K562 (cell line): ENCODE data around the gene MOCOS. TPM values are rescaled to one million over a fixed set of nuclear protein-coding genes. Genes with fewer than 3 reads are reported as not detected.
A peak's percentile ranks its signal among the peaks of the same experiment; 100 is the strongest.

Experiments
- ARID4B ChIP-seq: sonication (generic); formaldehyde crosslinking; IDR thresholded peaks from 2 replicates; pipeline ENCODE4 v1.8.0; 2022; ENCODE audit warnings: mild to moderate bottlenecking, missing genetic modification reagents
- HDAC3 ChIP-seq: fragments of 450-650 bp; IDR thresholded peaks from 2 replicates; pipeline ENCODE4 v1.6.1; 2018; ENCODE audit warnings: borderline replicate concordance, mild to moderate bottlenecking, moderate library complexity; ENCODE audit not compliant: partially characterized antibody
- MAZ ChIP-seq, 2 experiments: fragments of 450-650 bp in 1 of 2; sonication (generic) in 1 of 2; formaldehyde crosslinking; IDR thresholded peaks in 1 of 2; conservative IDR thresholded peaks in 1 of 2; 2 replicates each; pipeline versions ENCODE4 v1.4.0 to v1.5.0; 2020; ENCODE audit warnings: mild to moderate bottlenecking in 1 of 2, missing genetic modification reagents in 1 of 2
- MYNN ChIP-seq, 2 experiments: sonication (generic); formaldehyde crosslinking in 1 of 2; IDR thresholded peaks; 2 replicates each; pipeline versions ENCODE4 v1.5.0 to v1.6.1; 2016 to 2020; ENCODE audit warnings: antibody characterized with exemption in 1 of 2, missing genetic modification reagents in 1 of 2
- PHF21A ChIP-seq: fragments of 450-650 bp; IDR thresholded peaks from 2 replicates; pipeline ENCODE4 v1.6.1; 2017; ENCODE audit warnings: low read depth, borderline replicate concordance
- PREB ChIP-seq: sonication (generic); formaldehyde crosslinking; IDR thresholded peaks from 2 replicates; pipeline ENCODE4 v1.8.1; 2023; ENCODE audit warnings: mild to moderate bottlenecking, missing genetic modification reagents
- RAD21 ChIP-seq, 2 experiments: fragments of 250-450 bp in 1 of 2; fragments of 450-650 bp in 1 of 2; sonication (Bioruptor Pico) in 1 of 2; formaldehyde crosslinking in 1 of 2; IDR thresholded peaks in 1 of 2; conservative IDR thresholded peaks in 1 of 2; 2 replicates each; pipeline versions ENCODE4 v1.4.0 to v1.8.0; 2020 to 2022; ENCODE audit warnings: mild to moderate bottlenecking in 2 of 2, moderate library complexity in 1 of 2
- SIN3B ChIP-seq: fragments of 450-650 bp; IDR thresholded peaks from 2 replicates; pipeline ENCODE4 v1.6.1; 2017; ENCODE audit warnings: low read depth, mild to moderate bottlenecking, moderate library complexity
- USF1 ChIP-seq: sonication (generic); formaldehyde crosslinking; IDR thresholded peaks from 2 replicates; pipeline ENCODE4 v1.9.0; 2022; ENCODE audit warnings: mild to moderate bottlenecking, missing genetic modification reagents
- USF2 ChIP-seq: sonication (generic); formaldehyde crosslinking; IDR thresholded peaks from 2 replicates; pipeline ENCODE4 v1.5.0; 2020; ENCODE audit warnings: missing genetic modification reagents
- ZBTB1 ChIP-seq: sonication (generic); formaldehyde crosslinking; IDR thresholded peaks from 2 replicates; pipeline ENCODE4 v1.8.1; 2023; ENCODE audit warnings: missing genetic modification reagents, low read depth, mild to moderate bottlenecking, borderline replicate concordance
- ZBTB7A ChIP-seq: IDR thresholded peaks from 2 replicates; pipeline ENCODE4 v1.6.1; 2011; ENCODE audit warnings: low read depth, mild to moderate bottlenecking, low read length, moderate library complexity, borderline replicate concordance; ENCODE audit not compliant: control insufficient read depth
- polyA plus RNA-seq, 8 experiments: library from polyadenylated mRNA; depleted of rRNA in 4 of 8; stranded (reverse) in 5 of 8; unstranded in 3 of 8; fragments of >200 nt; fragmentation: Nextera tagmentation in 2 of 8; fragmentation: Illumina TruSeq in 1 of 8; extraction: Ambion mirVana in 2 of 8; extraction: Trizol in 1 of 8; gene quantifications; 2 replicates each; pipeline versions ENCODE4 v1.2.1 to v1.2.3, GENCODE V29; 2011 to 2014; ENCODE audit warnings: inconsistent platforms in 1 of 8, missing spikeins in 1 of 8
- total RNA-seq, 7 experiments: library from RNA; depleted of rRNA in 6 of 7; stranded (reverse); fragments of >200 nt in 6 of 7; fragmentation: Illumina TruSeq in 2 of 7; extraction: Trizol in 2 of 7; gene quantifications; 2 replicates each; pipeline versions ENCODE4 v1.2.1 to v1.2.3, GENCODE V29; 2011 to 2021; ENCODE audit warnings: low replicate concordance in 1 of 7
- TF ChIP-seq, protein P1 (sequence below), 2 experiments: fragments of 450-650 bp; IDR thresholded peaks; 2 replicates each; pipeline ENCODE4 v1.6.1; 2018; ENCODE audit warnings: mild to moderate bottlenecking in 2 of 2, low read depth in 1 of 2; ENCODE audit not compliant: partially characterized antibody in 2 of 2

The MOCOS gene
- total and polyA plus RNA-seq, 9 of the 15 experiments (the other 6 are each of a cell fraction or from before 2014, with no cell fraction given) = 4.5 to 12.4 (median 9.1) TPM

DNA sequence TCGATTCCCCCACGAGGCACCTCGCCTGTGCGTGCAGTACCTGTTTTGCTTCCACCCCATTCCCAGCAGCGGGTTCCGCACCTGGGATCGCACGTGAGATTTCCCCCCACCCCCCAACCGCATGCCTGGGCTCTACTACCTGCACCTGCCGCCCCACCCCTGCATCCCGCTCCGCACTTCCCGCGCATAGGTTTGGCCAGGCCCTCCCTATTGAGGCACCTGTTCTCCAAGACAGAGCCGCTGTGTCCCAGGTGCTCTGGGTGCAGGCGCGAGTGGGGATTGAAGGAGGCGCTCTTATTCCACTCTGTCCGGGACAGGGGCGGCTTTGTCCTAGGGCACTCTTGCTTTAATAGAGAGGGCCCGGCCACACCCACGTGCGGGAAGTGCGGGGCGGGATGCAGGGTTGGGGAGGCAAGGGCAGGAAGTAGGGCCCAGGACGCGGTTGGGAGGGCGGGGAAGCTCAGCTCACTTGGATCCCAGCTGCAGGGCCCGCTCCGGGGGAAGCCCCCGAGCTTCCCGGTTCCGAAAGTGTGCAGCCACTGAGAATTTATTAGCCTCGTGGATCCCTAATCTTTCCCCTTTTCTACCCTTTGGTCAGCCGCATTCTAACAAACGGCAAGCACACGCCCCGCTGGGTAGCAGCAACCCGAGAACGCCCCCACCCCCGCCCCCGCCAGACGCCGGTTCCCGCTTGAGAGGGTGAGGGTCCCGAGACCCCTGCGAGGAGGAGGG lies 670 bp upstream of the MOCOS start (continued):
- TF ChIP-seq HDAC3 (no peak), MAZ (CRISPR knock-in tag; conservative IDR thresholded peaks at IDR 0.05 in 1 of 2, IDR thresholded peaks at IDR 0.05 in 1 of 2) (no peak), USF2 (CRISPR knock-in tag) (0 out of 2 replicates have a peak, but pooled peaks have one; percentile 2), ZBTB1 (CRISPR knock-in tag) (no peak), USF1 (CRISPR knock-in tag) (0 out of 2 replicates have a peak, but pooled peaks have one; percentile 36), RAD21 (CRISPR knock-in tag; conservative IDR thresholded peaks at IDR 0.05 in 1 of 2, IDR thresholded peaks at IDR 0.05 in 1 of 2) (peak in 1 of 2 experiments; percentile 18; a peak in 1 of 4 replicates), ARID4B (CRISPR knock-in tag) (no peak), MYNN (IDR thresholded peaks at IDR 0.05) (no peak), MYNN (CRISPR knock-in tag; IDR thresholded peaks at IDR 0.05) (no peak), PREB (CRISPR knock-in tag) (no peak), PHF21A (no peak), SIN3B (no peak), ZBTB7A (peak; percentile 87; the same call in 1 of the 2 replicates)
- TF ChIP-seq, protein P1, sequence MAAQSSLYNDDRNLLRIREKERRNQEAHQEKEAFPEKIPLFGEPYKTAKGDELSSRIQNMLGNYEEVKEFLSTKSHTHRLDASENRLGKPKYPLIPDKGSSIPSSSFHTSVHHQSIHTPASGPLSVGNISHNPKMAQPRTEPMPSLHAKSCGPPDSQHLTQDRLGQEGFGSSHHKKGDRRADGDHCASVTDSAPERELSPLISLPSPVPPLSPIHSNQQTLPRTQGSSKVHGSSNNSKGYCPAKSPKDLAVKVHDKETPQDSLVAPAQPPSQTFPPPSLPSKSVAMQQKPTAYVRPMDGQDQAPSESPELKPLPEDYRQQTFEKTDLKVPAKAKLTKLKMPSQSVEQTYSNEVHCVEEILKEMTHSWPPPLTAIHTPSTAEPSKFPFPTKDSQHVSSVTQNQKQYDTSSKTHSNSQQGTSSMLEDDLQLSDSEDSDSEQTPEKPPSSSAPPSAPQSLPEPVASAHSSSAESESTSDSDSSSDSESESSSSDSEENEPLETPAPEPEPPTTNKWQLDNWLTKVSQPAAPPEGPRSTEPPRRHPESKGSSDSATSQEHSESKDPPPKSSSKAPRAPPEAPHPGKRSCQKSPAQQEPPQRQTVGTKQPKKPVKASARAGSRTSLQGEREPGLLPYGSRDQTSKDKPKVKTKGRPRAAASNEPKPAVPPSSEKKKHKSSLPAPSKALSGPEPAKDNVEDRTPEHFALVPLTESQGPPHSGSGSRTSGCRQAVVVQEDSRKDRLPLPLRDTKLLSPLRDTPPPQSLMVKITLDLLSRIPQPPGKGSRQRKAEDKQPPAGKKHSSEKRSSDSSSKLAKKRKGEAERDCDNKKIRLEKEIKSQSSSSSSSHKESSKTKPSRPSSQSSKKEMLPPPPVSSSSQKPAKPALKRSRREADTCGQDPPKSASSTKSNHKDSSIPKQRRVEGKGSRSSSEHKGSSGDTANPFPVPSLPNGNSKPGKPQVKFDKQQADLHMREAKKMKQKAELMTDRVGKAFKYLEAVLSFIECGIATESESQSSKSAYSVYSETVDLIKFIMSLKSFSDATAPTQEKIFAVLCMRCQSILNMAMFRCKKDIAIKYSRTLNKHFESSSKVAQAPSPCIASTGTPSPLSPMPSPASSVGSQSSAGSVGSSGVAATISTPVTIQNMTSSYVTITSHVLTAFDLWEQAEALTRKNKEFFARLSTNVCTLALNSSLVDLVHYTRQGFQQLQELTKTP (IDR thresholded peaks at IDR 0.05; ENCODE audit: low read depth in 1 of 2, partially characterized antibody in 2 of 2) = no peak
